Trophoblast cell (in vitro differentiated cells and primary cell): ENCODE measurements around the gene FBXO11.

Source experiments
- DNase-seq, 2 donors: peaks; one replicate each; pipeline ENCODE4 v3.0.0-alpha.2; 2016
- H2AFZ ChIP-seq: 2 replicates; pipeline ENCODE4 v1.6.1; 2013; ENCODE audit warnings: low read length, moderate library complexity, mild to moderate bottlenecking; ENCODE audit not compliant: insufficient read depth, poor library complexity
- H2AK5ac ChIP-seq: 2 replicates; pipeline ENCODE4 v1.6.1; 2013; ENCODE audit warnings: mild to moderate bottlenecking, low read length
- H2BK120ac ChIP-seq: 2 replicates; pipeline ENCODE4 v1.6.1; 2013; ENCODE audit warnings: low read length, mild to moderate bottlenecking, moderate library complexity; ENCODE audit not compliant: insufficient read depth, poor library complexity
- H2BK12ac ChIP-seq: 2 replicates; pipeline ENCODE4 v1.6.1; 2013; ENCODE audit warnings: mild to moderate bottlenecking, low read length, moderate library complexity
- H2BK5ac ChIP-seq: 2 replicates; pipeline ENCODE4 v1.6.1; 2013; ENCODE audit warnings: low read length, low read depth, moderate library complexity, mild to moderate bottlenecking; ENCODE audit not compliant: poor library complexity
- H3K14ac ChIP-seq: 2 replicates; pipeline ENCODE4 v1.6.1; 2013; ENCODE audit warnings: mild to moderate bottlenecking, low read length
- H3K18ac ChIP-seq: 2 replicates; pipeline ENCODE4 v1.6.1; 2013; ENCODE audit warnings: mild to moderate bottlenecking, low read length
- H3K23ac ChIP-seq: 2 replicates; pipeline ENCODE4 v1.6.1; 2013; ENCODE audit warnings: low read length
- H3K27ac ChIP-seq: 2 replicates; pipeline ENCODE4 v1.5.1; 2013; ENCODE audit warnings: low read depth, mild to moderate bottlenecking, inconsistent platforms, low read length, moderate library complexity
- H3K27me3 ChIP-seq: 2 replicates; pipeline ENCODE4 v1.6.1; 2013; ENCODE audit warnings: inconsistent platforms, mild to moderate bottlenecking, low read length, moderate library complexity; ENCODE audit not compliant: insufficient read depth
- H3K36me3 ChIP-seq, 2 experiments: 1 replicate in 1 of 2; 2 replicates in 1 of 2; pipeline ENCODE4 v1.6.1; 2013; ENCODE audit warnings: low read length in 2 of 2, mild to moderate bottlenecking in 2 of 2, moderate library complexity in 1 of 2; ENCODE audit not compliant: insufficient read depth in 2 of 2, control insufficient read depth in 1 of 2
- H3K4ac ChIP-seq: 2 replicates; pipeline ENCODE4 v1.6.1; 2013; ENCODE audit warnings: low read depth, mild to moderate bottlenecking, low read length, moderate library complexity
- H3K4me1 ChIP-seq, 2 experiments: 1 replicate in 1 of 2; 2 replicates in 1 of 2; pipeline ENCODE4 v1.6.1; 2013; ENCODE audit warnings: low read length in 2 of 2, mild to moderate bottlenecking in 2 of 2, moderate library complexity in 1 of 2; ENCODE audit not compliant: insufficient read depth in 2 of 2, control insufficient read depth in 1 of 2
- H3K4me2 ChIP-seq: 2 replicates; pipeline ENCODE4 v1.6.1; 2013; ENCODE audit warnings: inconsistent platforms, mild to moderate bottlenecking, low read length, moderate library complexity
- H3K4me3 ChIP-seq: 2 replicates; pipeline ENCODE4 v1.5.1; 2013; ENCODE audit warnings: mild to moderate bottlenecking, low read depth, low read length, inconsistent platforms
- H3K79me1 ChIP-seq: one replicate; pipeline ENCODE4 v1.6.1; 2013; ENCODE audit warnings: low read length
- H3K79me2 ChIP-seq: 2 replicates; pipeline ENCODE4 v1.6.1; 2013; ENCODE audit warnings: low read length, mild to moderate bottlenecking; ENCODE audit not compliant: control insufficient read depth, insufficient read depth, poor library complexity
- H3K9ac ChIP-seq: 2 replicates; pipeline ENCODE4 v1.6.1; 2013; ENCODE audit warnings: mild to moderate bottlenecking, low read length
- H3K9me3 ChIP-seq: 2 replicates; pipeline ENCODE4 v1.6.1; 2013; ENCODE audit warnings: low read depth, mild to moderate bottlenecking, control low read depth, inconsistent platforms, low read length; ENCODE audit not compliant: insufficient read depth
- H4K12ac ChIP-seq: 2 replicates; pipeline ENCODE4 v1.6.1; 2013; ENCODE audit warnings: low read depth, mild to moderate bottlenecking, low read length, moderate library complexity
- H4K8ac ChIP-seq: 2 replicates; pipeline ENCODE4 v1.6.1; 2013; ENCODE audit warnings: low read depth, mild to moderate bottlenecking, low read length, moderate library complexity
- H4K91ac ChIP-seq: one replicate; pipeline ENCODE4 v1.6.1; 2013; ENCODE audit warnings: low read depth, mild to moderate bottlenecking, low read length, moderate library complexity
- WGBS: extraction: QIAGEN DNeasy Blood & Tissue Kit; methylation state at CpG from one replicate; pipeline ENCODE4 v1.1.7; 2013; ENCODE audit warnings: missing lambda C conversion rate; ENCODE audit not compliant: insufficient read length, insufficient coverage; ENCODE audit errors: extremely low coverage; 5-methylcytosine and 5-hydroxymethylcytosine counted together

Gene FBXO11

GRCh38 chr2:47798631-47799030, 107.7 kb downstream of the FBXO11 start:
- no peak overlapping the region for H2BK12ac ChIP-seq
- H3K27ac ChIP-seq, result no peak overlapping the region
- no peak overlapping the region for H2BK5ac ChIP-seq
- H3K4ac ChIP-seq, result no peak overlapping the region
- no peaks in the 10 kb centered on the region for H3K79me1 ChIP-seq
- peaks cover 34 to 70% of the 10 kb centered on the region in 2 experiments for H3K36me3 ChIP-seq
- no peak overlapping the region for H3K14ac ChIP-seq
- no peak overlapping the region for H3K4me2 ChIP-seq
- no peak overlapping the region for H2AFZ ChIP-seq
- H3K4me3 ChIP-seq, result no peak overlapping the region
- H2BK120ac ChIP-seq, result no peak overlapping the region
- WGBS, result no CpG with 5 or more reads among the region's 6 CpGs
- H4K8ac ChIP-seq, result no peak overlapping the region
- no peaks in the 10 kb centered on the region for H3K79me2 ChIP-seq
- H2AK5ac ChIP-seq, result no peak overlapping the region
- H4K12ac ChIP-seq, result no peak overlapping the region
- H3K27me3 ChIP-seq, result no peaks in the 10 kb centered on the region
- no peak overlapping the region for H4K91ac ChIP-seq
- no peak overlapping the region for H3K9ac ChIP-seq
- no peaks in the 10 kb centered on the region for H3K9me3 ChIP-seq
- H3K23ac ChIP-seq, result no peak overlapping the region
- DNase-seq, result no peak
- no peaks in the 10 kb centered on the region for H3K4me1 ChIP-seq
- H3K18ac ChIP-seq, result no peak overlapping the region

GRCh38 chr2:47796090-47796697, 110.1 kb downstream of the FBXO11 start:
- Histone ChIP-seq H3K79me1 (no peaks in the 10 kb centered on the region), H3K4ac (no peak overlapping the region), H4K8ac (no peak overlapping the region), H3K4me3 (no peak overlapping the region), H2BK12ac (no peak overlapping the region), H2BK5ac (no peak overlapping the region), H3K4me1 (no peaks in the 10 kb centered on the region), H3K14ac (no peak overlapping the region), H3K4me2 (no peak overlapping the region), H3K23ac (no peak overlapping the region), H4K12ac (no peak overlapping the region), H3K36me3 (peaks cover 24 to 58% of the 10 kb centered on the region in 2 experiments), H3K9me3 (no peaks in the 10 kb centered on the region), H3K18ac (no peak overlapping the region), H3K27me3 (no peaks in the 10 kb centered on the region), H4K91ac (no peak overlapping the region), H3K27ac (no peak overlapping the region), H3K9ac (no peak overlapping the region), H2AK5ac (no peak overlapping the region), H2AFZ (no peak overlapping the region), H2BK120ac (no peak overlapping the region), H3K79me2 (peaks cover 2% of the 10 kb centered on the region)
- no peak for DNase-seq
- no CpG with 5 or more reads among the region's 2 CpGs for WGBS

DNA sequence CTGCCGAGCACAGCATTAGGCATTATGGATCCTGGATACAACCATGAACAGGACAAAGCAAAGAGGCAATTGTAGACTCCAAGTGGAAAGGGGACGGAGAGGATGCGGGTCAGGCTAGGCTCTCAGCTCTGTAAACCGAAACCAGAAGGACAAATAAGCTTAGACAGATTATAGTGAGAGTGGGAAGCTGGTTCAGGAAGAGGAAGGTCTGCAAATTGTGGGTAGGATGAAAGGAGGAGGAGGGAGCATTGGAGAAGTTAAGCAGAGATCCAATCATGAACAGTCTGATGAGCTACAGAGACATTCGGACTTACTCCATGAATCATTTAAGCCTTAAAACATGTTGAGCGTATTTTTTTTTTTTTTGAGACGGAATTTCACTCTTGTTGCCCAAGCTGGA, 120.3 kb downstream of the FBXO11 start:
- Histone ChIP-seq H3K79me1 (peaks cover 9% of the 10 kb centered on the region), H3K4ac (peak overlapping the region; percentile 74), H3K27me3 (no peaks in the 10 kb centered on the region), H3K36me3 (peaks cover 3 to 12% of the 10 kb centered on the region in 2 experiments), H3K23ac (no peak overlapping the region), H3K4me1 (no peaks in the 10 kb centered on the region), H3K18ac (no peak overlapping the region), H3K9ac (no peak overlapping the region), H2BK5ac (no peak overlapping the region), H2AK5ac (no peak overlapping the region), H4K12ac (no peak overlapping the region), H3K4me2 (no peak overlapping the region), H4K91ac (no peak overlapping the region), H2AFZ (no peak overlapping the region), H3K4me3 (no peak overlapping the region), H3K79me2 (peaks cover 38% of the 10 kb centered on the region), H3K9me3 (no peaks in the 10 kb centered on the region), H3K14ac (no peak overlapping the region), H4K8ac (no peak overlapping the region), H2BK12ac (no peak overlapping the region), H2BK120ac (no peak overlapping the region), H3K27ac (no peak overlapping the region)
- DNase-seq, result peak; percentile 17 to 60
- no CpG with 5 or more reads among the region's 7 CpGs for WGBS

DNA sequence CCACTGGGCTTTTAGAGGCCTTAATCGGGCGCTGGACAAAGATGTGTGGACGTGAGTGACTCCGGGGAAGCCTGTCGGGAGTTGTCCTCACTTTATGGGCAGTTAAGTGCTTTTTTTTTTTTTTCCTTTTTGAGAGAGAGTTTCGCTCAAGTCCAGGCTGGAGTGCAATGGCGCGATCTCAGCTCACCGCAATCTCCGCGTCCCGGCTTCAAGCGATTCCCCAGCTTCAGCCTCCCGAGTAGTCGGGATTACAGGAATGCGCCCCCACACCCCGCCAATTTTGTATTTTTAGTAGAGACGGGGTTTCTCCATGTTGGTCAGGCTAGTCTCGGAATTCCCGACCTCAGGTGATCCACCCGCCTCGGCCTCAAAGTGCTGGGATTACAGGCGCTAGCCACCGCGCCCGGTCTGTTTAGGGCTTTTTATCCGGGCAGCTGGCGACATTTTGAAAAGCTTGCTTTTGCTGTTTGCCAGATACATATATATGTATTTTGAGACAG, 121.9 kb downstream of the FBXO11 start:
- Histone ChIP-seq H4K12ac (no peak overlapping the region), H3K9ac (no peak overlapping the region), H3K4me1 (no peaks in the 10 kb centered on the region), H3K4me2 (peak overlapping the region; percentile 90), H2AFZ (no peak overlapping the region), H4K8ac (no peak overlapping the region), H3K14ac (no peak overlapping the region), H3K36me3 (peaks cover 3 to 7% of the 10 kb centered on the region in 2 experiments), H3K79me1 (peaks cover 9% of the 10 kb centered on the region), H3K4me3 (peak overlapping the region; percentile 86), H3K23ac (no peak overlapping the region), H2BK12ac (no peak overlapping the region), H3K27me3 (no peaks in the 10 kb centered on the region), H3K79me2 (peaks cover 34% of the 10 kb centered on the region), H3K27ac (no peak overlapping the region), H3K9me3 (no peaks in the 10 kb centered on the region), H2BK120ac (no peak overlapping the region), H2BK5ac (no peak overlapping the region), H3K18ac (no peak overlapping the region), H4K91ac (no peak overlapping the region), H3K4ac (peak overlapping the region; percentile 96), H2AK5ac (no peak overlapping the region)
- DNase-seq, result peak; percentile 26 to 52
- WGBS, result no CpG with 5 or more reads among the region's 28 CpGs
